GM21825 (cell line): ENCODE results near the gene KLHL2.

Experiments used
- ATAC-seq: cut with Tn5 transposase; IDR thresholded peaks from one replicate; pipeline ENCODE4 v1.9.1; 2021; ENCODE audit warnings: mild to moderate bottlenecking, moderate library complexity; ENCODE audit not compliant: unreplicated experiment

Gene KLHL2

DNA sequence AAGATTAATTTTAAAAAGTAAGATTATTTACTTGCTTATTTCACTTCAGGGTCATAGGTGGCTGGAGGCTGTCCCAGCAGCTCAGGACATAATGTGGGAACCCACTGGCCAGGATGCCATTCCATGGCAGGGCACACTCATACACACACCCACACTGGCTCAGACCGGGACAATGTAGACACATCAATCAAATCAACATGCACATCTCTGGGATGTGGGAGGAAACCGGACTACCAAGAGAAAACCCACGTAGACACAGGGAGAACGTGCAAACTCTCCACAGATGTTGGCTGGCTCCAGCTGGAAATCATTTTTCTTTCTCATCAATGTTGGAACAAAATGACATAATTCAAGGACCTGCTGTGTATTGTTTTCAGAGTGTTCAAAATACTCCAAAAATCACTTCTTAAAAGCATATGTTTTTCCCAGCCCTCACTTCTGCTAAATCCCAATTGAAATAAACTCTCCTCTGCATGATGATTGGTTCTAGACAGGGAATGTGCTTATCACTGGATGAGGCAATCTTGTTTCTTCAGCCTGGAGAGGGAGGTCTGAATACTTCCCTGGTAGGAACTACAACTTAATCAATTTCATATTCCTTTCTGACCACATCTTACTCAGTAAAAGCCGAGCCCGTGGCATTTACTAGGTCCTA lies 152.8 kb downstream of the KLHL2 start:
- no peak for ATAC-seq

DNA sequence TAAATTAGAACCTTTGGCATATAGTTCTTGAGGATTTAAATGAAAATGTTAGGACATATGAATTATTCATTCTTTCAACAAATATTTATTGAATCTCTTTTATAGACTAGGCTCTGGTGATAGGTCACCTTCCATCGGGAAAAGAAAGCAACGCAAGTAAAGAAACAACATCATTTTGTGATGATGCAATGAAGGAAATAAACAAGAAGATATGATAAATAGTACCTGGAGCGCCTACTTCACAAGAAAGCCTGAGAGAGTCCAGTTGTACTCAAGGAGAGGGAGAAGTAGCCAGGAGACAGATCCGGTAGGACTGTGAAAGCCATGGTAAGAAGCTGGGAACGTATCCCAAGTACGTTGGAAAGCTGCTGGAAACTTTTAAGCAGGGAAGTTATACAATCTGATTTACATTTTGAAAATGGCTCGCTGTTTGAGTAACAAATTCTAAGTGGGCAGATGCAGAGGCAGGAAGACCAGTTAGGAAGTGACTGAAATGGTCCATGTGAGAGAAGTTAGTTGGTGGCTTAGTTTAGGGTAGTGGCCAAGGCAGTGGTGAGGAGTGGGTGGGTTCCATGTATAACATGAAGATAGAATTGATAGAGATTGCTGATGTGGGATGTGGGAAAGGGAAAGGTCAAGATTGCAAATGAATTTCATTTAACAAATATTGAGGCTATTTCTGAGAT lies 153.8 kb downstream of the KLHL2 start:
- ATAC-seq: no peak

- no peak for ATAC-seq
Observed at GRCh38 chr4:165361810-165362209, 154.4 kb downstream of the KLHL2 start.

DNA sequence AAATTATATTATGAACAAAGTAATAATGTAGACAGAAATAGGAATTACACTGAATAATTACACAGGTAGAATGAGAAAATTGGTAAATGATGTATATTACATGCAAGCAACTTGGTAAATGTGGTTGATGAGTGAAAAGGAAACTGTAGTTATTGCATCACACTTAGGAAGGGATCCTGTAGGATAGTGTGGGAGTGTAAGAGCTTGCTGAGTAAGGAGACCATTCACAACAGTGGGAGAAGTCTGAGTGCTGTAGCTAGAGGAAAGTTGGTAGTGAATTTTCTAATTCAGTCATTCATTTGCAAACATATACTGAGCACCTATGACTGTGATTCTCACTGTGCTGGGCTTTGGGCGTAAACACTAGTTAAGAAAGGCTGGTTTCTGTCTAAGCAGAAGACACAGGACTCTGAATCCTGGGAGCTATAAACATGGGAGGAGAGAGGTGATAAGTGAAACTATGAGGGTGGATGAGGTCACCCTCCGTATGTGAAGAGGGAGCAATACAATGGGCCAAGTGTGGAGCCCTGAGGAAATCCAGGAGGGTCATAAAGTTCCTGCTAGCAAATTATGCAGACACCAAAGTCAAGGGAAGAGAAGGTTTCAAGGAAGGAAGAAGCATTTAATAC lies 157.2 kb downstream of the KLHL2 start:
- no peak for ATAC-seq

GRCh38 chr4:165367040-165367439 lies 159.7 kb downstream of the KLHL2 start:
- no peak for ATAC-seq

DNA sequence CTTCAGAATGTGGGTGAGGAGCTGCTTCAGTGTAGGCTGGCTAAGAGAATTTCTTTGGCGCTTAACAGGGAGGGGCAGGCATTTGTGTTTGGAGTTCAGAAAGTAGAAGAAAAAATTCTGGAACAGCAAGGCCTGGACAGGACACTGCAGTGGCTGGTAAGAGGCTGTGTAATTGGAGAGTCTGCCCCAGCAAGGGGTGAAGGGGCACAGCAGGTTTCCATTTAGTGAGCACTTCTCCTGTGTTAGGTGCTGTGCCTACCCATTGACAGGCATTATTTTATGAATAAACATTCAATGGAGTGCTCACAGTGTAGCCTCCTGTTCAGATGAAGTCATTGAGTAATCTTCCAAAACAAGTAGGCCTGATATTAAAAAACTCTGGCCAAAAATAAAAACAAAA lies 160.8 kb downstream of the KLHL2 start:
- ATAC-seq: no peak

DNA sequence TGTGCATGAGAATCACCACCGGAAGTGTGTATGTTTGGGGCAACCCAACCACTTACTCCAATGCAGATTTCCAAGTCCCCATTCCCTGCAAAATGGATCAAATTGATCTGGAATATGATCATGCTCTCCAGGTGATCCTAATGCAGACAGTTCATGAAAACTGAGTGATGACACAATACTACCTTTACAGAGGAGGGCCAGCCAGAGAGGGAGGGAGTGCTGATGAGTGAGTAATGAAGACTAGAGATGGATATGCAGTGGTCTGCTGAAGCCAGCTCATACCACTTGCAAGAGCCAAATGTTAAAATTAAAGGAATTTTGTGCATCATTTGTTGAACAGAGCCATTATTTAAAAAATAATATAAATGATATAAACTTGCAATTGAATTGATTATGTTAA lies 161.2 kb downstream of the KLHL2 start:
- ATAC-seq: no peak

GRCh38 chr4:165369522-165369921 lies 162.2 kb downstream of the KLHL2 start:
- no peak for ATAC-seq

GRCh38 chr4:165370530-165370929 lies 163.2 kb downstream of the KLHL2 start:
- no peak for ATAC-seq
